ENCODE data around the gene ESD. TPM values are rescaled to one million over a fixed set of nuclear protein-coding genes. Genes with fewer than 3 reads are reported as not detected.
"Not testable (repeated sequence)": the region's sequence is repeated elsewhere in the genome, so short reads cannot be mapped to it uniquely, and the experiment has no call there.

The ESD gene
- total RNA-seq, 3 donors from 2014 or later (not counting 1 experiment from before 2014, with no cell fraction given): 12.9 to 18.5 (median 14.3) TPM

DNA sequence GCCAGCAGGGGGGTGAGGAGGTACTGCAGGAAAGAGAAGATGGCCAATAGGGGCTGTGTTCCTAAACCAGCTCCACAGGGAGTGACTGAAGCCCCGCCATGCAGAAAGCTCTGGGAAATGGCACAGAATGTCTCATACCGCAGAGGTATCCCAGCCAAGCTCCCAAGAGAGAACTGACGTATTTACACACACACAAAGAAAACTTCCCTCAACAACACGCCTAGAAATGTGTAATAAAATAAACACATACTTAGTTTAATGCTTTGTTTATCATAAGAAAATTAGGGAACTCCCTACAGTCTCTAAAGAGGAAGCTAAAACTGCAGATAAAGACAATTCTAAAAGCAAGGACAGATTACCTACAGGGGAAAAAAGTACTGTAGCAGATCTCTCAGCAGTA, 40.0 kb downstream of the ESD start:
- H3K27ac ChIP-seq (ENCODE audit: low read length): no peak overlapping the region
- no peak for ATAC-seq
- 68% methylated on average over 3 of the region's 4 CpGs for WGBS (ENCODE audit: insufficient coverage)
- Mint-ChIP-seq H3K9me3 (no peaks in the 10 kb centered on the region), H3K27ac (no peak overlapping the region), H3K4me3 (no peak overlapping the region), H3K4me1 (peaks cover 39% of the 10 kb centered on the region in 2 donors), H3K36me3 (peaks cover 5% of the 10 kb centered on the region), H3K27me3 (ENCODE audit: low read depth in 2 of 2) (peaks cover 49 to 63% of the 10 kb centered on the region in 2 donors)
- peaks cover 6% of the 10 kb centered on the region for H3K27me3 ChIP-seq (ENCODE audit: control insufficient read depth, insufficient read depth, low read length)
- DNase-seq: no peak
- no peaks in the 10 kb centered on the region for H3K36me3 ChIP-seq (ENCODE audit: control insufficient read depth, insufficient read depth, low read length)
- TF ChIP-seq, protein P1, sequence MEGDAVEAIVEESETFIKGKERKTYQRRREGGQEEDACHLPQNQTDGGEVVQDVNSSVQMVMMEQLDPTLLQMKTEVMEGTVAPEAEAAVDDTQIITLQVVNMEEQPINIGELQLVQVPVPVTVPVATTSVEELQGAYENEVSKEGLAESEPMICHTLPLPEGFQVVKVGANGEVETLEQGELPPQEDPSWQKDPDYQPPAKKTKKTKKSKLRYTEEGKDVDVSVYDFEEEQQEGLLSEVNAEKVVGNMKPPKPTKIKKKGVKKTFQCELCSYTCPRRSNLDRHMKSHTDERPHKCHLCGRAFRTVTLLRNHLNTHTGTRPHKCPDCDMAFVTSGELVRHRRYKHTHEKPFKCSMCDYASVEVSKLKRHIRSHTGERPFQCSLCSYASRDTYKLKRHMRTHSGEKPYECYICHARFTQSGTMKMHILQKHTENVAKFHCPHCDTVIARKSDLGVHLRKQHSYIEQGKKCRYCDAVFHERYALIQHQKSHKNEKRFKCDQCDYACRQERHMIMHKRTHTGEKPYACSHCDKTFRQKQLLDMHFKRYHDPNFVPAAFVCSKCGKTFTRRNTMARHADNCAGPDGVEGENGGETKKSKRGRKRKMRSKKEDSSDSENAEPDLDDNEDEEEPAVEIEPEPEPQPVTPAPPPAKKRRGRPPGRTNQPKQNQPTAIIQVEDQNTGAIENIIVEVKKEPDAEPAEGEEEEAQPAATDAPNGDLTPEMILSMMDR (IDR thresholded peaks at IDR 0.05): no peak
- intact Hi-C loops (cut with micrococcal nuclease): no loop called here
- no peak overlapping the region for H3K4me3 ChIP-seq (ENCODE audit: low read length)
- H3K9me3 ChIP-seq (ENCODE audit: control insufficient read depth, insufficient read depth, low read length): no peaks in the 10 kb centered on the region
- peaks cover 22% of the 10 kb centered on the region for H3K4me1 ChIP-seq (ENCODE audit: control insufficient read depth, insufficient read depth, low read length)

DNA sequence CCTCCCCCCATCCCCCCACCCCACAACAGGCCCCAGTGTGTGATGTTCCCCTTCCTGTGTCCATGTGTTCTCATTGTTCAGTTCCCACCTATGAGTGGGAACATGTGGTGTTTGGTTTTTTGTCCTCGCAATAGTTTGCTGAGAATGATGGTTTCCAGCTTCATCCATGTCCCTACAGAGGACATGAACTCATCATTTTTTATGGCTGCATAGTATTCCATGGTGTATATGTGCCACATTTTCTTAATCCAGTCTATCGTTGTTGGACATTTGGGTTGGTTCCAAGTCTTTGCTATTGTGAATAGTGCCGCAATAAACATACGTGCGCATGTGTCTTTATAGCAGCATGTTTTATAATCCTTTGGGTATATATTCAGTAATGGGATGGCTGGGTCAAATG, 41.5 kb downstream of the ESD start:
- H3K9me3 ChIP-seq (ENCODE audit: control insufficient read depth, insufficient read depth, low read length); H3K27me3 ChIP-seq (ENCODE audit: control insufficient read depth, insufficient read depth, low read length); H3K4me3 ChIP-seq (ENCODE audit: low read length); ATAC-seq; intact Hi-C loops (cut with micrococcal nuclease); H3K9me3 Mint-ChIP-seq; H3K27ac ChIP-seq (ENCODE audit: low read length); H3K36me3 Mint-ChIP-seq; H3K27ac Mint-ChIP-seq; H3K4me3 Mint-ChIP-seq; DNase-seq; H3K36me3 ChIP-seq (ENCODE audit: control insufficient read depth, insufficient read depth, low read length): not testable (repeated sequence)
- no CpG with 5 or more reads among the region's 5 CpGs for WGBS (ENCODE audit: insufficient coverage)
- Mint-ChIP-seq H3K4me1 (peaks cover 49 to 51% of the 10 kb centered on the region in 2 donors), H3K27me3 (ENCODE audit: low read depth in 2 of 2) (peaks cover 37 to 48% of the 10 kb centered on the region in 2 donors)
- H3K4me1 ChIP-seq (ENCODE audit: control insufficient read depth, insufficient read depth, low read length): peaks cover 29% of the 10 kb centered on the region

GRCh38 chr13:46754812-46755211, 42.1 kb downstream of the ESD start:
- no peaks in the 10 kb centered on the region for H3K9me3 Mint-ChIP-seq
- H3K4me1 Mint-ChIP-seq: peaks cover 47 to 54% of the 10 kb centered on the region in 2 donors
- H3K4me3 ChIP-seq (ENCODE audit: low read length): no peak overlapping the region

DNA sequence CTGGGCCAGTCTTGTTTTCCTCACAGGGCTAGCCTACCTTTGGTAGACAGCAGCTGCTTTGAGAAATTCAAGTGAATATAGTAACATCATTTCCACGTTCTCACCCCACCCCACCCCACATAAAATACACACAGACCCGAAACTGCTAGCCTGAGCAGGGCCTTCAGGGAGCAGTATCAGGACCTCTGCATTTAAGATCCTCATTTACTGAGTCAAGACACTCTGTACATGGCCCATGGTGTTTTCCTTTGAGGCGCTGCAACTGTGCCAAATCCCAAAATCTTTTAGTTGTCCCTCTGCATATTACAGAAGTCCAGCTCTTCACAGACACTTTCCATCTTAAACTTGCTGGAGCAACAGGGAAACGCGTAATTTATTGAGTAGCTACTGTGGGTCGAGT, 43.0 kb downstream of the ESD start:
- no peak for ATAC-seq
- Histone ChIP-seq H3K4me1 (ENCODE audit: control insufficient read depth, insufficient read depth, low read length) (peaks cover 31% of the 10 kb centered on the region), H3K4me3 (ENCODE audit: low read length) (no peak overlapping the region), H3K36me3 (ENCODE audit: control insufficient read depth, insufficient read depth, low read length) (peaks cover 4% of the 10 kb centered on the region), H3K9me3 (ENCODE audit: control insufficient read depth, insufficient read depth, low read length) (no peaks in the 10 kb centered on the region), H3K27ac (ENCODE audit: low read length) (no peak overlapping the region), H3K27me3 (ENCODE audit: control insufficient read depth, insufficient read depth, low read length) (peaks cover 6% of the 10 kb centered on the region)
- 78% methylated on average over 6 of the region's 6 CpGs for WGBS (ENCODE audit: insufficient coverage)
- Mint-ChIP-seq H3K9me3 (no peaks in the 10 kb centered on the region), H3K36me3 (no peaks in the 10 kb centered on the region), H3K4me3 (peak overlapping the region; percentile 35), H3K27ac (no peak overlapping the region), H3K4me1 (peaks cover 47 to 53% of the 10 kb centered on the region in 2 donors), H3K27me3 (ENCODE audit: low read depth in 2 of 2) (peaks cover 28 to 34% of the 10 kb centered on the region in 2 donors)
- TF ChIP-seq, protein P1 (IDR thresholded peaks at IDR 0.05): no peak
- intact Hi-C loops (cut with micrococcal nuclease): loop anchor here (2.0 to 5.0 kb wide), 4 partner anchors 43 to 1808 kb away; partner anchors contain the start of gene ESD
- no peak for DNase-seq

More at GRCh38 chr13:46754812-46755211, 42.1 kb downstream of the ESD start:
- H3K36me3 ChIP-seq (ENCODE audit: control insufficient read depth, insufficient read depth, low read length): peaks cover 4% of the 10 kb centered on the region
- peaks cover 31% of the 10 kb centered on the region for H3K4me1 ChIP-seq (ENCODE audit: control insufficient read depth, insufficient read depth, low read length)
- H3K4me3 Mint-ChIP-seq: no peak overlapping the region
- TF ChIP-seq, protein P1 (IDR thresholded peaks at IDR 0.05): no peak
- ATAC-seq (no peak), DNase-seq (no peak)
- no peak overlapping the region for H3K27ac ChIP-seq (ENCODE audit: low read length)
- H3K27me3 ChIP-seq (ENCODE audit: control insufficient read depth, insufficient read depth, low read length): peaks cover 6% of the 10 kb centered on the region
- no peak overlapping the region for H3K27ac Mint-ChIP-seq
- intact Hi-C loops (cut with micrococcal nuclease): loop anchor here (5.0 kb wide), 3 partner anchors 42 to 1807 kb away; partner anchors contain the start of gene ESD
- H3K27me3 Mint-ChIP-seq (ENCODE audit: low read depth in 2 of 2): peaks cover 32 to 41% of the 10 kb centered on the region in 2 donors
- no peaks in the 10 kb centered on the region for H3K36me3 Mint-ChIP-seq
- H3K9me3 ChIP-seq (ENCODE audit: control insufficient read depth, insufficient read depth, low read length): no peaks in the 10 kb centered on the region
